Diencephalon (tissue), 1 donor: ENCODE results near the gene PM20D1. TPM values are rescaled to one million over a fixed set of nuclear protein-coding genes. Genes with fewer than 3 reads are reported as not detected.

Experiments
- total RNA-seq: library from RNA; depleted of rRNA; stranded (reverse); fragments of >200 nt; gene quantifications from one replicate; pipeline ENCODE4 v1.2.3, GENCODE V29; 2014

Gene PM20D1
- not detected for total RNA-seq

DNA sequence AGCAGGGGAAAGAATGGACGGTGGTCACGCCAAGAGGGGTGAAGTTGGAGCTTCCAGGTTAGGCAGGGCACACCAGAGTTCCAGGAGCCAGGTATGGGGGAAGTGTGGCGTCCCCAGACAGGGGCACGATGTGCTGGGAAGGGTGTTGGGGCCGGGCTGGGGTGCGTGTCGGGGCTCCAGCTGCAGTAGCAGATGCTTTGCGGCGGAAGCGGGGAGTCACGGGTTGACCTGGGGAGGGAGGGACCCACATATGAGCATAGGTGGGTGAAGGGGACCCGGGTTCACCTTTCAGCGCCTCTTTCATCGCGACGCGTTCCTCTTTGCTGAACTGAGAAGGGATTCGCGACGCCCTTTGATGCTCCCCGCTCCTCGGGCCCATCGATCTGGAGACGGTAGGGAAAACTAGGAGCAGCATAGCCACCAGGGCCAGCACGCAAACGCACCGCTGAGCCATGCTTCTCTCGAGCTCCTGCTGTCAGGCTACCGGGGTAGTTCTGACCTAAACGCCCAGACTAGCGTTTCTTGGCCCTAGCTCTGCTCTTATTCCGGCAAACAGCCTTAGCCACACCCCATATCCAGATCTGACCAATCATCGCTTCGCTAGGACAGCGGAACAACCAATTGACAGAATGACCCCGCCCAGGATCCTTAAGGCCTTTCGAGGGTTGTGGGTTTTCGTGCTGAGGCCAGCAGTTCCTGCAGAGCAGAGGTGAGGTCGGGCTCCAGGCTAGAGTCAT lies at the start of gene PM20D1:
TSS of gene PM20D1 (minus strand) at position 514 of the 737 bp plus-strand sequence. CDS start at position 454, 60 bp downstream.

GRCh38 chr1:205812878-205813754 lies 36.8 kb downstream of the PM20D1 start, which contains the start of gene SLC41A1:
TSS of gene SLC41A1 (minus strand) at chr1:205813198. CDS start at chr1:205810441, 2,757 bp downstream.

Other genes with a start within 250 kb of the PM20D1 start
- 9.7 TPM for gene ELK4, start 218.1 kb downstream of the PM20D1 start, total RNA-seq
- gene SLC45A3, start 169.6 kb downstream of the PM20D1 start, total RNA-seq, result 1.2 TPM
- 240 TPM for gene NUCKS1, start 100.0 kb downstream of the PM20D1 start, total RNA-seq
- 4.6 TPM for gene RAB29, start 74.7 kb downstream of the PM20D1 start, total RNA-seq
- gene SLC41A1, start 36.9 kb downstream of the PM20D1 start, total RNA-seq, result 11.5 TPM
- not detected for gene SLC26A9, start 93.3 kb upstream of the PM20D1 start, total RNA-seq
- 0.69 TPM for gene RAB7B, start 153.3 kb upstream of the PM20D1 start, total RNA-seq
- gene CTSE, start 173.8 kb upstream of the PM20D1 start, total RNA-seq, result not detected
- gene RHEX, start 203.0 kb upstream of the PM20D1 start, total RNA-seq, result not detected